Fibroblast of lung (primary cell): Measurements from ENCODE around the gene ATP23. TPM values are rescaled to one million over a fixed set of nuclear protein-coding genes. Genes with fewer than 3 reads are reported as not detected.

Experiments
- DNase-seq, 2 donors: peaks; one replicate each; pipeline versions ENCODE4 v3.0.0 to v3.0.0-alpha.2; 2010; ENCODE audit warnings: low read depth in 2 of 2
- H2AFZ ChIP-seq: 2 replicates; pipeline ENCODE4 v1.5.1; 2012; ENCODE audit warnings: low read length, control low read depth, inconsistent platforms
- H3K27ac ChIP-seq: 2 replicates; pipeline ENCODE4 v1.5.1; 2011; ENCODE audit warnings: low read length, control low read depth; ENCODE audit not compliant: insufficient read depth
- H3K27me3 ChIP-seq: 2 replicates; pipeline ENCODE4 v1.5.1; 2011; ENCODE audit warnings: mild to moderate bottlenecking, low read length; ENCODE audit not compliant: control insufficient read depth, insufficient read depth
- H3K36me3 ChIP-seq: 2 replicates; pipeline ENCODE4 v1.5.1; 2011; ENCODE audit warnings: low read length; ENCODE audit not compliant: control insufficient read depth, insufficient read depth
- H3K4me1 ChIP-seq: 2 replicates; pipeline ENCODE4 v1.5.1; 2011; ENCODE audit warnings: low read length; ENCODE audit not compliant: control insufficient read depth, insufficient read depth; ENCODE audit errors: extremely low read depth
- H3K4me2 ChIP-seq: 2 replicates; pipeline ENCODE4 v1.5.1; 2011; ENCODE audit warnings: low read length, control low read depth; ENCODE audit not compliant: insufficient read depth; ENCODE audit errors: extremely low read depth
- H3K4me3 ChIP-seq, 4 experiments: fragments of 200-600 bp in 1 of 4; sonication (generic) in 1 of 4; replicated peaks in 1 of 4; 2 replicates each; pipeline ENCODE4 v1.5.1; 2011 to 2016; ENCODE audit warnings: low read length in 4 of 4, low read depth in 3 of 4, mild to moderate bottlenecking in 3 of 4, control low read depth in 2 of 4, inconsistent platforms in 1 of 4, mixed read lengths in 1 of 4; ENCODE audit not compliant: insufficient read depth in 1 of 4; ENCODE audit errors: control extremely low read depth in 1 of 4
- H3K79me2 ChIP-seq: 2 replicates; pipeline ENCODE4 v1.5.1; 2012; ENCODE audit warnings: mild to moderate bottlenecking, low read length, inconsistent platforms; ENCODE audit not compliant: control insufficient read depth, insufficient read depth
- H3K9ac ChIP-seq: 2 replicates; pipeline ENCODE4 v1.5.1; 2011; ENCODE audit warnings: mild to moderate bottlenecking, low read length, control low read depth; ENCODE audit not compliant: insufficient read depth
- H3K9me3 ChIP-seq: 2 replicates; pipeline ENCODE4 v1.5.1; 2012; ENCODE audit warnings: low read depth, low read length; ENCODE audit not compliant: control insufficient read depth, insufficient read depth
- H4K20me1 ChIP-seq: 2 replicates; pipeline ENCODE4 v1.5.1; 2011; ENCODE audit warnings: low read length; ENCODE audit not compliant: control insufficient read depth, insufficient read depth; ENCODE audit errors: extremely low read depth
- CTCF ChIP-seq, 2 donors: IDR thresholded peaks in 1 of 2; conservative IDR thresholded peaks in 1 of 2; 1 replicate in 1 of 2; 2 replicates in 1 of 2; pipeline ENCODE4 v1.5.1; 2011 to 2012; ENCODE audit warnings: low read length in 2 of 2, control low read depth in 1 of 2, inconsistent platforms in 1 of 2, low read depth in 1 of 2, mild to moderate bottlenecking in 1 of 2
- EZH2 ChIP-seq: IDR thresholded peaks from 2 replicates; pipeline ENCODE4 v1.5.1; 2012; ENCODE audit warnings: low read length, control low read depth, mild to moderate bottlenecking; ENCODE audit errors: missing control alignments
- polyA plus RNA-seq, 2 donors: library from polyadenylated mRNA; depleted of rRNA in 1 of 2; stranded (reverse) in 1 of 2; unstranded in 1 of 2; fragments of >200 nt; gene quantifications; 2 replicates each; pipeline ENCODE4 v1.2.1, GENCODE V29; 2011 to 2012; ENCODE audit warnings: missing spikeins in 1 of 2
- total RNA-seq: library from RNA; depleted of rRNA; stranded (reverse); fragments of >200 nt; gene quantifications from 2 replicates; pipeline ENCODE4 v1.2.1, GENCODE V29; 2014

ATP23 gene
- total and polyA plus RNA-seq, 2 donors (not counting 1 experiment from before 2014, with no cell fraction given): 4.8 to 9.4 TPM

- Histone ChIP-seq H3K9me3 (no peaks in the 10 kb centered on the region), H3K27ac (no peak overlapping the region), H3K4me1 (no peaks in the 10 kb centered on the region), H3K27me3 (peaks cover 13% of the 10 kb centered on the region), H3K79me2 (no peaks in the 10 kb centered on the region), H4K20me1 (no peaks in the 10 kb centered on the region), H2AFZ (no peak overlapping the region), H3K4me2 (no peak overlapping the region), H3K4me3 (no peak overlapping the region), H3K9ac (no peak overlapping the region), H3K36me3 (no peaks in the 10 kb centered on the region)
- TF ChIP-seq CTCF (conservative IDR thresholded peaks at IDR 0.05 in 1 of 2, IDR thresholded peaks at IDR 0.05 in 1 of 2; ENCODE audit: low read depth in 1 of 2, low read length in 2 of 2) (no peak), EZH2 (no peak)
- DNase-seq: no peak
These were observed 32.9 kb upstream of the ATP23 start for GRCh38 chr12:57908511-57908910.

GRCh38 chr12:57909056-57909455 lies 32.3 kb upstream of the ATP23 start:
- Histone ChIP-seq H3K9ac (no peak overlapping the region), H3K27ac (no peak overlapping the region), H4K20me1 (no peaks in the 10 kb centered on the region), H3K4me3 (no peak overlapping the region), H3K4me2 (no peak overlapping the region), H3K36me3 (no peaks in the 10 kb centered on the region), H3K27me3 (peaks cover 15% of the 10 kb centered on the region), H2AFZ (no peak overlapping the region), H3K79me2 (no peaks in the 10 kb centered on the region), H3K4me1 (no peaks in the 10 kb centered on the region), H3K9me3 (no peaks in the 10 kb centered on the region)
- TF ChIP-seq CTCF (conservative IDR thresholded peaks at IDR 0.05 in 1 of 2, IDR thresholded peaks at IDR 0.05 in 1 of 2; ENCODE audit: low read depth in 1 of 2, low read length in 2 of 2) (no peak), EZH2 (no peak)
- no peak for DNase-seq

GRCh38 chr12:57909611-57910010 lies 31.8 kb upstream of the ATP23 start:
- H3K4me2 ChIP-seq: no peak overlapping the region
- no peak overlapping the region for H3K9ac ChIP-seq
- no peaks in the 10 kb centered on the region for H4K20me1 ChIP-seq
- H3K4me3 ChIP-seq: no peak overlapping the region
- H3K4me1 ChIP-seq: no peaks in the 10 kb centered on the region
- H3K27ac ChIP-seq: no peak overlapping the region
- no peaks in the 10 kb centered on the region for H3K36me3 ChIP-seq
- H3K9me3 ChIP-seq: no peaks in the 10 kb centered on the region
- DNase-seq: no peak
- no peaks in the 10 kb centered on the region for H3K79me2 ChIP-seq
- no peak overlapping the region for H2AFZ ChIP-seq
- no peak for TF ChIP-seq CTCF (conservative IDR thresholded peaks at IDR 0.05 in 1 of 2, IDR thresholded peaks at IDR 0.05 in 1 of 2; ENCODE audit: low read depth in 1 of 2, low read length in 2 of 2)
- peaks cover 20% of the 10 kb centered on the region for H3K27me3 ChIP-seq
